ENCODE data around the gene SEC24D.

The SEC24D gene

DNA sequence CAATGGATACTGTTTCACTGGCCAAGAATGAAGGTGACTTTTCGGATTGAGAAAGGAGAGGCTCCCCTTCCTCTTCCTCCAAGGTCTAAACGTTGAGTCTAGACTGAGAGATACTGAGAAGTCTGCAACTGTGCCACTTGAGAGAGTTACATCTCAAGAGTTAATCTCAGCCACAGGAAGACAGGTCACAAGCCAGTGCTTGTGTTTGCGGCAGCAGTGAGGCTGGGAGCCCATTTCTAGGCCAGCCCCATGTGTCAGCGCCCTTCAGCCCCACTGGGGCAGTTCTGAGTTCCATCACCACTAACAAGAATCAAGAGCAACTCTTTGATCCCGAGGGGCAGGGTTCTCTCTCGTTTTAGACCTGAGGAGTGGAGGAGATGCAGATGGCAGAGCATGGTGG is 7.3 kb upstream of the SEC24D start:
- no peak for FAIRE-seq

DNA sequence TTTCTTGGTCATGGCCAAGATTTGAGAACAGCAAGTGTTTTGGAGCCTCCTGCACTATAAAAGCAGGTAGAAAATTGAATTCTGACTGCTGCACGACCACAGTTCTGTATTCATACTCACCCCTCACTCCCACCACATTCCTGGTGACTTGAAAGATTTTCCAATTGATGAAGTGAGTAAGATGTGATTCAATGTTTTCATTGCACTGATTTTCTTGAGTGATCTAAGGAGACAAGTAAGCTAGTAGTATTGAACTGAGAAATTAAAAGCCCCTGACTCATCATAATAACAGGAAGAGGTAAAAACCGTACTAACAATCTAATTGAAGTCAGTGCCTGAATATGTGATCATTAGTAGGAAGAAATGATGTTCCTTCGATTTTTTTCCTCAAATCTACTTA is 6.1 kb upstream of the SEC24D start:
- no peak for FAIRE-seq

DNA sequence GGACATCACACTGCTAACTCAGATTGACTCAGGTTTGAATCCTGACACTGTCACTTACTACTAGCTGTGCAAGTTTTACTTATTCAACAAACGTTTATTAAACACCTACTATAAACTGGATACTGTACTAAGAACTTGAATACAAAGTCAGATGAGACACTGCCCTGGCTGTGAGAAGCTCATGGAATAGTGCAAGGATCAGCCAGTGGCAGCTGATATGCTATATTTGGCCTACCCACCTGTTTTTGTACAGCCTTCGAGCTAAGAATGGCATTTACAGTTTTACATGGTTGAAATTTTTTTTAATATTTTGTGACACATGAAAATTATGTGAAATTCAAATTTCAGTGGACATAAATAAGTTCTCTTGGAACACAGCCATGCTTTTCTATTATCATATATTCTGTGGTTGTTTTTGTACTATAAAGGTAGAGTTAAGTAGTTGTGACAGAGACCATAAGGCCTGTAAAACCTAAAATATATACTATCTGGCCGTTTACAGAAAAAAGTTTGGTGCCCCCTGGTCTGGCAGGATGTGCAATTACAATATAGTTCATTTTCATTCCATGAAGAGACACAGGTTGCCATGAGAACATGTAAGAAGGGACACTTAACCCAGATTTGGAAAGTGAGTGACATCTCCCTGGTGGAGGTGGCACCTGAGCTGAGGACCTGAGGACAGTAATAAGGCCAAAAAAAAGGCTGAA is 3.4 kb upstream of the SEC24D start:
- no peak for FAIRE-seq

DNA sequence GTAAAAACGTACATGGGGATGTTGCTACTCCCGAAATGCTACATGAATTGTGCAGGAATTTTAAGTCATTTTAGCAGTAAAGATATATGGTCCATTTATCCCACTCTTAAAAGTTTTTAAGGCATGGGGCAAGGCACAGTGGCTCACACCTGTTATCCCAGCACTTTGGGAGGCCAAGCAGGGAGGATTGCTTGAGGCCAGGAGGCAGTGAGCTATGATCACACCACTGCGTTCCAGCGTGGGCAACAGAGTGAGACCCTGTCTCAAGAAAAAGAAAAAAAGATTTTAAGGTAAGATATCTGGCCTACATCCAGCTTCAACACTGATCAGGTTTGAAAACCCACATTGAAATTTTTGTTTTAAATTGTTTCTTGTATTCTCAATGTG is 1.2 kb upstream of the SEC24D start:
- no peak for FAIRE-seq

DNA sequence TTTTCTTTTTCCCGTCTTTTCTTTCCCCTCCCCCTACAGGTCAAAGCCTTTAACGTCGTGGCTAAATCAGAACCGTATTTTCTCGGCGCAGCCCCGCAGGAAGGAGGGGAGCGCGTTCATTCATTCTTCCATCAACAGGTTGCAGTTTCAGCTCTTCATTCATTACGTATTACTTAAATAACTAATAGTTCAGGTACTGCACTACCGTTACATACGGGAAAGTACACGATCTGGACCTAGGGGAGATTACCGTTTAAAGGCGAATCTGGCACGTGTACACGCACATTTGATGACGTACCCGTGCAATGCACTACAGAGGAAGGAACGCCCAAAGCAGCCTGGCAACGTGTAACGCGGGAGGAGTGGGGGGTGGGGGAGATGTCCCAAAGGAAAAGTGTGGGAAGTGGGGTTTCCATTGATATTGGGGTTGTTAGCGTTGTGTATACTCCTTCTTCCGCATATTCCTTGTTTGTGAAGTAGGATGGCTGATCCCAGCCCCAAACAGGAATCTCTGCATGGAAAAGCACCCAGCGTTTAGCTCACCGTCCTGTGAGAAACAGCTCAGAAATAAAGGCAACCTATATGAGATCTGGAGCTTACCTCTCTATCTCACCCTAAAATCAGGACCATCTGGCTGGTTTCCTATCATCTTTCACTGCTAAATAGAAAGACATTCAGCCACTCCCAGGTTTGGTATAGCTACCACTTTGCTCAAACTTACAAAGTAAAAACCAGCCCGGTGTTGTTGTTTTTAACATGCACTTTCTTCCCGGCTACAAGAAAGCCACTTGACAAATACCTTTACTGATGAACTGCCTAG is 585 bp upstream of the SEC24D start:
- FAIRE-seq: no peak

DNA sequence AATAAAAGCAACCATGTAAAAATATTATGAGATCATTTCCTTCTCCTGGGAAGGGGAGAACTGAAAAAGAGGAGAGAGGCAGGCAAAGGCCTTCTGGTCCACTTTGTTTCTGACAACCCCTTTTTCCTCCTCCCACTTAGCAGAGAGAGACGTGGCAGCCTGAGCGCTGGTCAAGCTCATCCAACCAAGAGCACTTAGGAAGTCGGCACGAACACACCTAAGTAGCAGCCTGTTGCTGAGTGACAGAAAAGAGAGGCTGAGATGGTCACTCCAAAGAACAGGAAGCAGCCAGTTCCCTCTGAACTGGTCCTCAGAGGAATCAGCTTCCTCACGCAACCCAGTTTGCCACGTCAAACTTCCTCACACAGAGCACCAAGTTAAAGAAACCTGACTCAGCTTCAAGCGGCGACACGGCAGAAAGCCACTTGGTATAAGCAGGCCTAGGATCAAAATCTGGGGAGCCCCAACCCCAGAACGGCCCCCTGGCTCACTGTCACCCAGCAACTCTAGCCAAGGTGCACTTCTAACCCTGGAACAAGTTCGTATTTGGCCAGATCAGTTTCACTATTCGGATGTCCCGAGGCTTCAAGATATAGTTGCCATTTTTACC is 861 bp downstream of the SEC24D start:
- FAIRE-seq: no peak

DNA sequence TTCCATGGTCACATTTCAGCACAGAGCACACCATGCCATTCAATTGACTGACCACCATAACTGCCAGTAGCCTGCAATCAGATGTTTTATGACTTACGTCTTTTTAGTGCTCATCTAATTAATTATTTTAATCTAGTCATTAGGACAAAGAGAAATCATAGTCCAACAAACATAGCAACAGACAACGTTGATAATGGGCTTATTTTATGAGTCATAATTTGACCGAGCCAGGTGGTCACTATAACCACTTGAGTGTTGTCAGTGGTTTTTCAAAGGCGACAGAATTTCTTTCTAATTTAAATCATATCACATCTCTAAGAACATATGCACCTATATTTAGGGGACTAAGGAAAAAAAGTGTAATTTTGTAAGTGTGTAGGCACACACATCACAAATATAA is 1.9 kb downstream of the SEC24D start:
- no peak for FAIRE-seq

DNA sequence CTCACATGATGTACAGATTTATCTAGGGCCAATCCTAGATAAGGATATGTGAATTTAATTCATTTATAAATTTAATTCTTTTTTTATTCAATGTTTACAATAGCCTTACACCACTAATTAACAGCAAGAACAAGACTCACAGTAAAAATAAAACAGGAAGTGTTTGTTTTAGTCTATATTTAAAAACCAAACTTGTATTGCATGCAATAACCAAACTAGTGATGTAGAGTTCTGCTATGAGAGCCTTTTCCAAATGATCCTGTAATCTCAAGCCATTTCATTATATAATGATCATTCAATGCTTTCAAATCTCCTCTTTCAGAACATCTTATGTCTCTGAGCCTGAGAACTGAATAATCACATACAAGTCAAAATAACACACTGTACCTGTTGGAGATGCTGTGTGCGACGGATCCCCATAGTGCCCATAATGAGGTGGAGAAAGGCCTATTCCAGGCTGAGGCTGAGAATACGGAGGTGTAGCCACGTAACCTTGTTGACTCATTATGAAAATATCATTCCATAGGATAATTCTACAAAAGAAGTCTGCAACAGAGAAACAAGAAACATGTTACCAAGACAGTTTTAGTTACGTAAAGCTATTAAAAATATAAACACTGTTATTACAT is 2.6 kb downstream of the SEC24D start:
- no peak for FAIRE-seq

DNA sequence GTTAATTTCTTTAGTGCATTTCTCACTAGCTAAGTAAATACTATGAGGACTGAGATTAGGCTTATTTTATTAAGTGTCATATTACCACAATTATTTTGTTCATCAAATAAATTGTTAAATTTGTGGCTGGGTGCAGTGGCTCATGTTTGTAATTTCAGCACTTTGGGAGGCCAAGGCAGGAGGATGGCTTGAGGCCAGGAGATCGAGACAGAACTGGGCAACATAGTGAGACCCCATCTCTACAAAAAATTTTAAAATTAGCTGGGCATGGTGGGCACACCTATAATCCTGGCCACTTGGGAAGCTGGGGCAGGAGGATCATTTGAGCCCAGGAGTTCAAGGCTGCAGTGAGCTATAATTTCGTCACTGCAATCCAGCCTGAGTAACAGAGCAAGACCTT is 6.8 kb downstream of the SEC24D start:
- no peak for FAIRE-seq

DNA sequence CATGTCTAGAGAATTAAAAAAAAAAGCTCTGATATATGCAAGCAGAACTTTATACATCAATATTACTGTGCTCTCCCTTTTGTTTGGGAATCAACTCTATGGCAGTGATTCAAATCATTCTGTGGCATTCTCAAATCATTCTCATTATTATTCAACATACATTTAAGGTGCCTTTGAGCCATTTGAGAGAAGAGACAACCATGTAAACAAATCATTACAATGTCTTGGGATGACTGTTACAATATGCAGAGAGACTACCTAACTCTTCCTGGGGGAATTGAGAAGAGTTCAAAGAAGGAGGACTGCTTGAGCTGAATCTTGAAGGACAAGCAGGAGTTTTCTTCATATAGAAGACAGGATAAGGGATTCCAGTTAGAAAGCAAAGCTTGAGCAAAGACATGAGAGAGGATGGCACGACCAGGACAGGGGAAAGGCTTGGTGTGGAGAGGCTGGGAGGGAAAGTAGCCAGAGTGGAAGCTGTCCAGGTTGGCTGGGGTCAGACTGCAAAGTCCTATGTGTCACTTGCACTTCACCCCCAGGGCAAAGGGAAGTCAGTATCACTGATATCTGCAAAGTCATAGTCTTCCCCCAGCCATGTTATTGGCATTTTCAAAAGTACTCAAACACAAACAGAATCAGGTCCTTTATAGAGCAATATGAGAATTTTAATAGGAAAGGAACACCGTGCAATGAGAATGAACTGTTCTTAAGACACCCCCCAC is 9.0 kb downstream of the SEC24D start:
- FAIRE-seq: no peak

DNA sequence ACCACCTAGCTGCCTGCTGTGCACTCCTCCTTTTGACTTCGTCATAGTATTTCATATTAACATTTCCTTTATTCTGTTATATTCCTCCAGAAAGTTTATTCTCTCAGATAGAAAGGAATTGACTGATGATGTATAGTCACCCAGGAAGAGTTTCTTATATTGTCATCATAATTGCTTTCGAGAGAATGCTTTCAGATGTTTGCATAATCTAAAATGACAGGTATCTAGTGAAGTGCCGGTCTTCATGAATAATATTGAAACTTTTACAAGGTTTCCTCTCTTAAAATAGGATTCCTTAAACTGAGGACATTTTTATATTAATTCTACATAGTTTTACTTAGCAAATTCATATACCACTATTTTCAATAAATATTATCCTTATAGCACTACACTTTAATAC is 10.1 kb downstream of the SEC24D start:
- no peak for FAIRE-seq

DNA sequence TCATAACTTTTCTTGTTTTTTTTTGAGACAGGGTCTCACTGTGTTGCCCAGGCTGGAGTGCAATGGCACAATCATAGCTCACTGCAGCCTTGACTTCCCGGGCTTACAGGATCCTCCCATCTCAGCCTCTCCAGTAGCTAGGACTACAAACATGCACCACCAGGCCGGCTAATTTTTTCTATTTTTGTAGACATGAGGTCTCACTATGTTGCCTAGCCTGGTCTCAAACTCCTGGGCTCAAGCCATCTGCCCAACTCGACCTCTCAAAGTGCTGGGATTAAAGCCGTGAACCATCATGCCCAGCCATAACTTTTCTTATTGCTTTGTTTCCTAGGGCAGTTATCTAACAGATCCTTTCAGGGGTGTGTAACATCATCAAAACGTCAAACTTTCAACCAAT is 11.8 kb downstream of the SEC24D start:
- FAIRE-seq: no peak

DNA sequence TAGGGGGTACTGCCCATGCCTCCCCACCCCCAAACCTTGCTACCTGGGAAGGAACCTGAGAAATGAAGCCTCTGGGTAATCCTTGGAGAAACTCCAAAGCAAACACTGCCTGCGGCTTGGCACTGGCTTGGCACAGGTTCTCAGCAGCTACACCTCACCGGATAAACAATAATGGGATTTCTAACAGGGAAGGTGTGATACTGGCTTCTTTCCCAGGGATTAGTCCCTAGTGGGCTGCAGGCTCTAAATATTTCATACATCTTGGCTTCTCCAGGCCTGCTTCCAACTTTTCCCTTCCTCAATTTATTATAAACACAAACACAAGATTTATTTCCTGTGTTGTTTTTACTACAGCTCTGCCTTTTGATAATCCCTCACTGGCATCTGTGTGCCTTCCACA is 12.5 kb downstream of the SEC24D start:
- no peak for FAIRE-seq

DNA sequence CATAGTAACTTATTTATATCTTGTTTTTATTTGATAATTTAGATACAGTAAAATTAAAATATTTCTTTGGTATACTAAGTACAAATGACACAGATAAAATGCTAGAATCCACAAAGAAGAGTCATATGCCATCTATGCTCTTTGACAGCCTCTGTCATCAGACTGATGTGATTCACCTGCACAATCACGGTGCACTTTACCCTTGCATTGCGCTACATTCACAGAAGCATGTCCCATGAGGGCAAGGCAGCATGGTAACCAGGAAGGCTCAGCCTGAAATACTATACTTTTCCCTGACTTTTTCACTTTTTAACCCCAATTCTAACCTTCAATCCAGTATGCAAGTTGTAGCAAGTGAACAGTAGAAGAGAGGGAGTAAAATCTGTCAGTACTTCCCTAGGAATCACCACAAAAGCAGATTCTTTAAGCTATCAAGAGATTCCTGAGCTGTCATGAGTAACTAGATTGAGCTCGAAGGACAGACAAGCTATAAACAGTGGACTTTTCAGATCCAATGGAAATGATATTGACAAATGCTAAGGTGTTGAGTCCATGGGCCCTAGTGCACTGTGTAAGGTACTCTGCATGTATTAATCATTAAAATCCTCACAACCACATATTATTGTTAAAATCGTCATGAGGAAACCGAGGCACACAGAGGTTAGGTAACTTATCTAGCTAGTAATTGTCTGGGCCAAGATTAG is 14.2 kb downstream of the SEC24D start:
- FAIRE-seq: no peak

DNA sequence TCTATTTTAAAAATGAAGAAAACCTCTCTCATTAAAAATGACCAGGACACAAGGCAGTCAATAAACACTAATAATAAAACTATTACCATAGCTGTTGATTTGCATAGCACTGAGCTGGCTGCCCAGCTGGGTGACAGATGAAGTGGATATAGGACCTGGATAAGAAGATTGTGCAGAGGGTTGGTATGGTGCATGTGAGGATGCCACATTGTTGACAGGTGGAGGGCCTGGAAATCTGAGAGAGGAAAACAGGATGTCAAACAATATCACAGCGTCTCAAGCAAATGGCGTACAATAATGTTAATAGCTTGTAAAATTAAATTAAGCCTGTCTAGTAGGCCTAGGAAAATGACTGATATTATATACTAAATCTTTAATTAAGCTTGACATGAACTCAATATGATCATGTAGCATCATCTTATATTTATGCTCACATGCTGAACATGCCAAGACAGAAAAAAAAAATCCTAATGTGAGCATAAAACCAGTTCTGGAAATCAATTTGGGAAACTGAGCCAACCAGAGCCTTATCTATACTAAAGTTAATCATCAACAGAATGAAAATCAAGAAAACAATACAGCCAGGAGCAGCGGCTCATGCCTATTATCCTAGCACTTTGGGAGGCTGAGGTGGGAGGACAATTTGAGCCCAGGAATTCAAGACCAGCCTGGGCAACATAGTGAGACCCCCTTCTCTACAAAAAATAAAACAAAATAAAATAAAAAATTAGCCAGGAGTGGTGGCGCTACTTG is 18.6 kb downstream of the SEC24D start:
- FAIRE-seq: no peak

DNA sequence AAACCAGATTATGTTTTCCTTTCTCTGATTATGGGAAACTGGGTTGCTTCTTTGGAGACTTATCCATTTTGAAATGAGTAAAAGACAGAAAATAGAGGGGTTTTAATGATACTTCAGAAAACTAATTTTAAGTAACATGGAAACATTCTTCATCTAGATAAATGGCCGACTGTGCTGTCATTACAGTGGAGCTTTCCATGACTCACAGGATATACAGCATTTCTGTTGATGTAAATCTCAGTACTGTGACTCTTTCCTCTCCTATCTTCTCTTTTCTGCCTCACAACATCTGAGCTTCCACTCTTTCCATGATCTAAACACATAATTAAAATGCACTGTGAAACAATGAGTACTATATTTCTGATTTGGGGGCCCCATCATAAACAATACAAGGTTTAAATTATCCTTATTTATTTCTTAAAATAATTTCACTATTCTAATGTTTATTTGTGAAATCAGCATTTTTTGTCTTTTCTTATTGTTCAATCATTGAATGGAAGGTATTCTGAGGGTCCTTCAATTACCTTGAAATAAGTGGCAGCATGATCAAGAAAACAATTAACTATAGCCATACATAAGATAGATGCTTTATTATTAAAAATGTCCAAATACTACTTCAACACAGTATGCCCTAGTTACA is 19.3 kb downstream of the SEC24D start:
- FAIRE-seq: no peak

DNA sequence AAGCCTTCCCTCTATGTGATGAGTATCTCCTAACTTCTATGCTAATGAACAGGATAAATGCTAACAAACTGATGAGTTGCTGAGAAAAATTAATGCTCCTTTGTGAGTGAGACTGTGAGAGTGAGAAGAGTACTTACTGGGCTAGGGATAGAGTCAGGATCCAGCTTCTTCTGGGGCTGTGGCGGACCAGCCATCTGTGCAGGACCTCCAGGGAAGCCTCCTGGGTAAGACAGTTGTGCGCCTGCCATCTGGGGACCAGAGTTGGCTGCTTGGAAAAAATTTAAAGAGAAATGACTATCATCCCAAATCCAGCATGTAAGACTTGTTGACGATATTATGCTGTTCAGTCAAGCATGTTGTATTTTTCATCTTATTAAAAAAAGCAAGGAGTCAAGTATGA is 21.0 kb downstream of the SEC24D start:
- FAIRE-seq: no peak

DNA sequence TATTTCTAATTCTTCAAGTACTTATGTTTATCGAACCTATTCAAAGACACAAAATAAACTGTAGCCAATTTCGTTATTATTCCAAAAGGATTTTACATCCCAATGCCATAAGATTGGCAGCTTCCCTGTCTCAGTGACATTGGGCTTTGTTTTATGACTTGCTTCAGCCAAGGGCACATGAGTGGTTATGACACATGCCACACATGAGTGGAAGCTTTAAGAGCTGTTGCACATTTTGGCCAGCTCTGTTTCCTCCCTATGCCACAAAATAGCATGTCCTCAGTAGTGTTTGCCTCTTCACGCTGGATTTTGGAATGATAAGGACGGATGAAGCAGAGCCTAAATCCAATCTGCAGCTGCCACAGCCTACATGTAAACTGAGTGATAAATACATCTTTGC is 21.9 kb downstream of the SEC24D start:
- no peak for FAIRE-seq

DNA sequence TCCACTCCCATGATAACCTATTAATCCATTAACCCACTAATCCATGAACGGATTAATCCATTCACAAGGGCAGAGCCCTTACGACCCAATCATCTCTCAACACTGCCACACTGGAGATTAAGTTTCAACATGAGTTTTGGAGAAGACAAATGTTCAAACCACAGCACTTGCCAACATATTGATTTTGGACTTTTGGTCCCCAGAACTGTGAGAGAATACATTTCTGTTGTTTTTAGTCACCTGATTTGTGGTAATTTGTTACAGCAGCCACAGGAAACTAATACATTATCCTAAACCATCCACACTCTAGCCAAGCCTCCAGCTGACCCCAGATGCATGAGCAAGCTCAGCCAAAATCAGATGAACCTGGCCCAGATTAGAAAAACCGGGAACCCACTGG is 22.4 kb downstream of the SEC24D start:
- no peak for FAIRE-seq

DNA sequence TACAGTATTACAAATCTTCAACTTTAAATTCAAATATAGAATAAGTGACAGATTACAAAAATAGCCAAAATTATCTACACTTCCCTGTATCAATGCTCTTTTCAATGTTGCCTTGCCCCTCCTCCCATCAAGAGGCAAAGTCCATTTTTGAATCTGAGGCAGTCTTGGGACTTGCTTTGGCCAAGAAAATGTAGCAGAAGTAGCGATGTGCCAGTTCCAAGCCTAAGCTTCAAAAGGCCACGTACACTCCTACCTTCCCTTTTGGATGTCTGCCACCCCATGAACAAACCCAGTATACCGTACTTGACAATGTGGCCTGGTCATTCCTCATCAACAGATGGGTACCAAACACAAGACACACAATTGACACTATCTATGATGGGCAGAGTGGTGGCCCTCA is 24.1 kb downstream of the SEC24D start:
- FAIRE-seq: no peak

All from TTC549 (cell line).